Activated effector memory CD4-positive, alpha-beta T cell treated with anti-CD3 and anti-CD28 coated beads, Interleukin-2, amount 50 U/mL, for 16 hours (primary cell): ENCODE results near the gene DCPS.
"Not testable (repeated sequence)": the region's sequence is repeated elsewhere in the genome, so short reads cannot be mapped to it uniquely, and the experiment has no call there.

Source experiments
- DNase-seq: peaks from one replicate; pipeline ENCODE4 v3.0.0-alpha.2; 2020

DCPS gene

GRCh38 chr11:126385991-126386728 lies 82.3 kb downstream of the DCPS start:
- DNase-seq, result no peak

GRCh38 chr11:126386729-126387071 lies 82.8 kb downstream of the DCPS start:
- not testable (repeated sequence) for DNase-seq

GRCh38 chr11:126387857-126388256 lies 84.0 kb downstream of the DCPS start:
- no peak for DNase-seq

- no peak for DNase-seq
These were observed 86.5 kb downstream of the DCPS start for GRCh38 chr11:126390272-126390867.

- no peak for DNase-seq
These were observed 87.6 kb downstream of the DCPS start for GRCh38 chr11:126391286-126391954.

GRCh38 chr11:126391970-126392632 lies 88.2 kb downstream of the DCPS start:
- DNase-seq, result no peak

GRCh38 chr11:126392633-126393013 lies 88.8 kb downstream of the DCPS start:
- no peak for DNase-seq

- DNase-seq, result no peak
These were observed 89.3 kb downstream of the DCPS start for GRCh38 chr11:126393143-126393542.

GRCh38 chr11:126394036-126394435 lies 90.2 kb downstream of the DCPS start:
- no peak for DNase-seq

- not testable (repeated sequence) for DNase-seq
These were observed 90.8 kb downstream of the DCPS start for GRCh38 chr11:126394634-126395072.
